H9 (cell line): Measurements from ENCODE around the gene CCDC93. TPM values are rescaled to one million over a fixed set of nuclear protein-coding genes. Genes with fewer than 3 reads are reported as not detected.

Experiments used
- DNase-seq: peaks from one replicate; pipeline ENCODE4 v3.0.0-alpha.2; 2017
- H2AFZ ChIP-seq: one replicate; pipeline ENCODE4 v1.6.1; 2013; ENCODE audit warnings: mild to moderate bottlenecking, low read length, control low read depth, moderate library complexity
- H2AK5ac ChIP-seq: 2 replicates; pipeline ENCODE4 v1.6.1; 2013; ENCODE audit warnings: low read length, control low read depth, mixed read lengths; ENCODE audit not compliant: insufficient read length
- H2BK120ac ChIP-seq: one replicate; pipeline ENCODE4 v1.6.1; 2013; ENCODE audit warnings: low read depth, mild to moderate bottlenecking, low read length, control low read depth, inconsistent platforms; ENCODE audit not compliant: poor library complexity, severe bottlenecking
- H2BK12ac ChIP-seq: 2 replicates; pipeline ENCODE4 v1.6.1; 2013; ENCODE audit warnings: low read length, control low read depth, mixed read lengths, low read depth; ENCODE audit not compliant: insufficient read length
- H2BK15ac ChIP-seq: 2 replicates; pipeline ENCODE4 v1.6.1; 2013; ENCODE audit warnings: low read depth, low read length, control low read depth
- H2BK20ac ChIP-seq: one replicate; pipeline ENCODE4 v1.6.1; 2013; ENCODE audit warnings: low read depth, mild to moderate bottlenecking, low read length, control low read depth, inconsistent platforms; ENCODE audit not compliant: poor library complexity, severe bottlenecking
- H2BK5ac ChIP-seq: 2 replicates; pipeline ENCODE4 v1.6.1; 2013; ENCODE audit warnings: low read length, control low read depth, mixed read lengths; ENCODE audit not compliant: insufficient read length
- H3K14ac ChIP-seq: 2 replicates; pipeline ENCODE4 v1.6.1; 2013; ENCODE audit warnings: low read length, control low read depth; ENCODE audit not compliant: insufficient read depth
- H3K18ac ChIP-seq: 2 replicates; pipeline ENCODE4 v1.6.1; 2013; ENCODE audit warnings: low read depth, mild to moderate bottlenecking, mixed read lengths, low read length, control low read depth; ENCODE audit not compliant: insufficient read length
- H3K23ac ChIP-seq: 2 replicates; pipeline ENCODE4 v1.6.1; 2013; ENCODE audit warnings: low read length, control low read depth, mixed read lengths, low read depth; ENCODE audit not compliant: insufficient read length
- H3K23me2 ChIP-seq: 2 replicates; pipeline ENCODE4 v1.6.1; 2013; ENCODE audit warnings: low read depth, mild to moderate bottlenecking, mixed read lengths, low read length, control low read depth; ENCODE audit not compliant: insufficient read length, poor library complexity, severe bottlenecking
- H3K27ac ChIP-seq: 2 replicates; pipeline ENCODE4 v1.5.1; 2013; ENCODE audit warnings: low read length, control low read depth, mixed read lengths, low read depth; ENCODE audit not compliant: insufficient read length
- H3K27me3 ChIP-seq: 2 replicates; pipeline ENCODE4 v1.6.1; 2013; ENCODE audit warnings: low read length, control low read depth, inconsistent platforms; ENCODE audit not compliant: insufficient read depth
- H3K4ac ChIP-seq: 2 replicates; pipeline ENCODE4 v1.6.1; 2013; ENCODE audit warnings: low read depth, mild to moderate bottlenecking, control low read depth, inconsistent platforms, low read length, moderate library complexity
- H3K4me1 ChIP-seq: 2 replicates; pipeline ENCODE4 v1.6.1; 2013; ENCODE audit warnings: low read length, control low read depth, inconsistent platforms; ENCODE audit not compliant: insufficient read depth
- H3K4me2 ChIP-seq: 2 replicates; pipeline ENCODE4 v1.6.1; 2013; ENCODE audit warnings: low read length, control low read depth, mixed read lengths; ENCODE audit not compliant: insufficient read length, insufficient read depth
- H3K56ac ChIP-seq: 2 replicates; pipeline ENCODE4 v1.6.1; 2013; ENCODE audit warnings: low read depth, mild to moderate bottlenecking, mixed read lengths, low read length, control low read depth; ENCODE audit not compliant: insufficient read length
- H3K79me1 ChIP-seq: 2 replicates; pipeline ENCODE4 v1.6.1; 2013; ENCODE audit warnings: low read depth, mild to moderate bottlenecking, moderate library complexity, low read length, control low read depth, inconsistent platforms; ENCODE audit not compliant: insufficient read depth, poor library complexity, severe bottlenecking
- H3K79me2 ChIP-seq: 2 replicates; pipeline ENCODE4 v1.6.1; 2013; ENCODE audit warnings: low read length, control low read depth, inconsistent platforms; ENCODE audit not compliant: insufficient read depth
- H3K9ac ChIP-seq: 2 replicates; pipeline ENCODE4 v1.6.1; 2013; ENCODE audit warnings: low read length, control low read depth, mixed read lengths; ENCODE audit not compliant: insufficient read length; ENCODE audit errors: extremely low read depth
- H3K9me3 ChIP-seq: one replicate; pipeline ENCODE4 v1.6.1; 2013; ENCODE audit warnings: low read depth, low read length, inconsistent platforms; ENCODE audit not compliant: control insufficient read depth
- H3T11ph ChIP-seq: one replicate; pipeline ENCODE4 v1.6.1; 2013; ENCODE audit warnings: mild to moderate bottlenecking, low read length, control low read depth, inconsistent platforms
- H4K20me1 ChIP-seq: one replicate; pipeline ENCODE4 v1.6.1; 2013; ENCODE audit not compliant: control insufficient read depth, insufficient read length, insufficient read depth
- H4K5ac ChIP-seq: 2 replicates; pipeline ENCODE4 v1.6.1; 2013; ENCODE audit warnings: low read depth, mild to moderate bottlenecking, mixed read lengths, low read length, control low read depth; ENCODE audit not compliant: insufficient read length
- H4K8ac ChIP-seq: replicated peaks from 2 replicates; pipeline ENCODE4 v1.6.1; 2013; ENCODE audit warnings: low read length, control low read depth, mixed read lengths, low read depth; ENCODE audit not compliant: insufficient read length
- H4K91ac ChIP-seq: 2 replicates; pipeline ENCODE4 v1.6.1; 2013; ENCODE audit warnings: low read depth, mild to moderate bottlenecking, moderate library complexity, mixed read lengths, low read length, control low read depth; ENCODE audit not compliant: insufficient read length
- H3K27ac Mint-ChIP-seq, 3 experiments: 2 replicates in 2 of 3; 3 replicates in 1 of 3; pipeline ENCODE4 v1.8.0; 2020 to 2021; ENCODE audit warnings: mixed read lengths in 3 of 3, mild to moderate bottlenecking in 1 of 3, moderate library complexity in 1 of 3
- H3K27me3 Mint-ChIP-seq: 2 replicates; pipeline ENCODE4 v1.8.0; 2021; ENCODE audit warnings: low read depth, mild to moderate bottlenecking, moderate library complexity, mixed read lengths
- H3K36me3 Mint-ChIP-seq, 3 experiments: 2 replicates in 2 of 3; 3 replicates in 1 of 3; pipeline ENCODE4 v1.8.0; 2020 to 2021; ENCODE audit warnings: low read depth in 3 of 3, mixed read lengths in 3 of 3; ENCODE audit not compliant: insufficient read depth in 1 of 3
- H3K4me1 Mint-ChIP-seq, 2 experiments: 2 replicates each; pipeline ENCODE4 v1.8.0; 2020; ENCODE audit warnings: mixed read lengths in 2 of 2
- H3K4me3 Mint-ChIP-seq, 2 experiments: 2 replicates in 1 of 2; 3 replicates in 1 of 2; pipeline ENCODE4 v1.8.0; 2020 to 2021; ENCODE audit warnings: mild to moderate bottlenecking in 2 of 2, mixed read lengths in 2 of 2, moderate library complexity in 1 of 2
- H3K9me3 Mint-ChIP-seq, 2 experiments: 2 replicates in 1 of 2; 3 replicates in 1 of 2; pipeline ENCODE4 v1.8.0; 2020; ENCODE audit warnings: mild to moderate bottlenecking in 2 of 2, mixed read lengths in 2 of 2, moderate library complexity in 1 of 2
- CTCF ChIP-seq: fragments of 200-600 bp; sonication (generic); conservative IDR thresholded peaks from 3 replicates; pipeline ENCODE4 v1.8.0; 2021; ENCODE audit warnings: antibody characterized with exemption, mild to moderate bottlenecking
- WGBS: extraction: QIAGEN DNeasy Blood & Tissue Kit; methylation state at CpG from one replicate; pipeline ENCODE4 v1.1.7; 2013; ENCODE audit warnings: missing lambda C conversion rate, low lambda C conversion rate, mixed read lengths; ENCODE audit not compliant: insufficient read length; ENCODE audit errors: extremely low coverage; 5-methylcytosine and 5-hydroxymethylcytosine counted together
- total RNA-seq: library from RNA; stranded (reverse); gene quantifications from 2 replicates; pipeline ENCODE4 v1.2.1, GENCODE V29; 2021

Gene CCDC93
- total RNA-seq, 1 experiment from 2014 or later: 16.4 TPM

DNA sequence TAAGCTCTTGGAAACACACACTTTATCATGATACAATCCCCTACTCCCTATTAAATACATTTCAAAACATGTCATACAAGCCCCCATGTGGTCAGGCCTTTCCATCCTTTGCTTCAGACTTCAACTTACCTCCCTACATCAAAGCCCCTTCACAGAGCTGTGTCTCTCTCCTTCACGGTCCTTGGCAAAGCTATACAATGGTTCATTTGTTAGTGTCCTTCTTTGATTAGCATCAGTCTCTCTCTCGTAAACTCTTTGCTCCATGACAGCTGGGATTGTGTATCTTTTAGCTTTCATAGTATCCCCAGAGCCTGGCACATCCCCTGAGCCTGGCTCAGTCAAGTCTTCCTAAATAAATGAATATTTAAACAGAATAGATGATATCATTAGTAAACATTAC lies 48.8 kb upstream of the CCDC93 start:
- H2BK15ac ChIP-seq: no peak overlapping the region
- no peak overlapping the region for H2BK12ac ChIP-seq
- DNase-seq: no peak
- H2BK120ac ChIP-seq: no peak overlapping the region
- no peak for TF ChIP-seq CTCF
- H3K79me1 ChIP-seq: no peaks in the 10 kb centered on the region
- H2AFZ ChIP-seq: no peak overlapping the region
- no peaks in the 10 kb centered on the region for H3K27me3 ChIP-seq
- H3K23me2 ChIP-seq: no peaks in the 10 kb centered on the region
- no peak overlapping the region for H2AK5ac ChIP-seq
- Mint-ChIP-seq H3K9me3 (no peaks in the 10 kb centered on the region), H3K36me3 (no peaks in the 10 kb centered on the region), H3K27ac (no peak overlapping the region), H3K27me3 (no peaks in the 10 kb centered on the region), H3K4me3 (no peak overlapping the region), H3K4me1 (peaks cover 2 to 3% of the 10 kb centered on the region in 2 experiments)
- H4K8ac ChIP-seq: no peak overlapping the region
- H3K56ac ChIP-seq: no peak overlapping the region
- H3K4ac ChIP-seq: no peak overlapping the region
- no peaks in the 10 kb centered on the region for H4K20me1 ChIP-seq
- H2BK20ac ChIP-seq: no peak overlapping the region
- no peaks in the 10 kb centered on the region for H3K79me2 ChIP-seq
- H3T11ph ChIP-seq: no peak overlapping the region
- no peaks in the 10 kb centered on the region for H3K9me3 ChIP-seq
- H3K18ac ChIP-seq: no peak overlapping the region
- H3K9ac ChIP-seq: no peak overlapping the region
- H2BK5ac ChIP-seq: no peak overlapping the region
- H3K14ac ChIP-seq: no peak overlapping the region
- H4K91ac ChIP-seq: no peak overlapping the region
- no CpG with 5 or more reads among the region's 2 CpGs for WGBS
- no peak overlapping the region for H4K5ac ChIP-seq
- H3K27ac ChIP-seq: no peak overlapping the region
- H3K4me1 ChIP-seq: no peaks in the 10 kb centered on the region
- H3K23ac ChIP-seq: no peak overlapping the region
- no peak overlapping the region for H3K4me2 ChIP-seq
